ENCODE measurements around the gene AK8. TPM values are rescaled to one million over a fixed set of nuclear protein-coding genes. Genes with fewer than 3 reads are reported as not detected.

AK8 gene
- polyA plus RNA-seq, 5 donors: 1.4 to 4.6 (median 3.5) TPM

DNA sequence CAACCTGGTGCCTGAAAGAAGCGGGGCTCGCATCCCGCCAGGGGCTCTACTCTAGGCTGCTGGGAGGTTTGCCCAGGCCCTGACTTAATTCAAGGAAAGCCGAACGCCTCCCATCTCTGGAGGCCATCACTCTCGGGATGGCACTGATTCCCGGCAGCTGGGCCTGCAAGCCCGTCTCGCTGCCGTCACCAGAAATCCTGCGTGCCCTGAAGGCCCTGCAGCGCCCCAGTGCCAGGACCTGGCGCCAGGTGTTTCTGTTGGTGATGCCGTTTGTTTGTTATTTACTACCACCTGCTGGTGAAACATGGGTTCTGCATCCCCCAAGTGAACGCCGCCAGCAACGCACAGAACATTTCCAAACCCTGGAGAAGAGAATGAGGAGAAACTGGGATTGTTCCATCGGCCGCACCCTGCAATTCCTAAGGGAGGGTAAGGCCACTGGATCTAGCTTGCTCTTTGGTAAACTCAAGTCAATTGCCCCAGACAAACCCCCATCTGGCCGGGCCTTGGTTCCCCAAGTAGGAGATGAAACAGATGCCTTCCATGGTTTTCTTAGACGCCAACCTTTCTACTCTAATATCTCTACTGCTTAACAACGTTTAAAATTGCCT is 77.9 kb downstream of the AK8 start:
- DNase-seq: peak; percentile 54 to 72

DNA sequence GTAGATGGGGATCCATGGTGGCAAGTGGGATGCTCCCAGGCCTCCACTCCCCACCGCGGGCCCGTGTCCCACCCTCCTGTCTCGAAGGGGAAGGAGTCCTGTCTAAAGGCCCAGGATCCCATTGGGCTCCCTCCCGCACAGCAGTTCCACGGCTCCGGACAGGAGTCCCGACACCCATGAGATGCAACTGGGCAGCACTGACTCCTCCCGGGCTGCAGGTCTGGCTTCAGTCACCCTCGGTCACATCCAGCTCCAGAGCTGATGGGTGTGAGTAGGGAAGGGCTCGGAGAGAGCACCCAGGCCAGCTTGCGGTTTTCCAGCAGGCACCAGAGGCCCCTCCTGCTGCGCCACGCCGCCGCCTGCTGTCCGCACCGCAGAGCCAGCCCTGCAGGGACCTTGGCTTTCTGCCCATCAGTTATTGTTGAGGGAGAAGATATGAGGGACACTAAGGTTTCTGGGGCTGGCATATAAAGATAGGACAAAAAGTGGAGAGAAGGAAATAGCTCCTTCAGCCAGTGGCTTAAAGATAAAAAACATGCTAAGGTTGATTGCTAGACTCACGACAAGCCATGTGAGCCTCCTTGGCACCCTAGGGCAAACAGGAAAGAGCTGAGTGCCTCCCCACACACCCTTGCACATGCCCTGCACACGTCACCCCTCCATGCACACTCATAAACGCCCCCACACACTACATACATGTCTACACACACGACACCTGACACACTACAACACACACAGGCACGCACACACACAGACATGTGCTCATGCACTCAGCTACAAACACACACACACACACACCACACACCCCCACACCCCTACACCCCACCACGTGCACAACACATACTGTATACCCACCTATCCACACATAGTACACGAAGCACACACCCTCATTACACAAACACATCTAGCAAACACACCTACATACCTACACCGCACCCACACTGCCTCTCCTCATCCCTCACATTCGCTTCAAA is 79.0 kb downstream of the AK8 start:
- DNase-seq: no peak

DNA sequence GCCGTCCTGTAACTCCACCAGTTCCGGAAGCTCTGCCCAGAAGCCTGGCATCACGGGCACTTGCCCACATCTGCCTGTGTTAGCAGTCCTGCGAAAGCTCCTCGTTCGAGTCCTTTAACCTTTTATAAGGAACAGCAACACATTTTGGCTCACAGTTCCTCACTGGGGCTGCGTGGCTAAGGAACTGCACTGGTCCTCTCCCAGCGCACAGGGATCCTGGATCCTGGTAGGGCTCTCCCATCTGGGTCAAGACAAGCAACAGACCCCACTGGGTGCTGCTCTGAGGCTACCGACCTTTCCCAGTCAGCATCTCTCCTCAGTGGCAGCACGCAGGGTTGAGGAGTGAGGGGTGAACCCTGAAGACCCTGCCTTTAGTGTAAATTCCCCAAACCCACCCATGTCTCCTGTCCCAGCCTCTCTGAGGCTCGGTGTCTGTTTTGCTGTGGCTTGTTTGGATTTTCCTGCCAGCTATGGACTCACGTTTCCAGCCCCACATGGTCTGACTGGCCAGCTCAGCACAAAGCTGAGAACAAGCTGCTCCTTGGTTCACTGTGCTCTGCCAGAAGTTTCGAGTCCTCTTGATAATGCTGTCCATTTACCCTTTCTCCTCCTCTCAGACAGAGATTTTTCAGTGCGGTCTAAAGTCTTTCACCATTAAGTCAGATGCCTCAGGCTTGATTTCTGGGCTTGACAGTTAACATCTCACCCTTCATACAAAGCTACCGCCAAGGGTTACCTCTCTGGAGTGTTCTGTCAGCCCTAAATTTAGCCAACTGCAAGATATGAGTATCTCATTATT is 80.0 kb downstream of the AK8 start:
- DNase-seq: no peak

DNA sequence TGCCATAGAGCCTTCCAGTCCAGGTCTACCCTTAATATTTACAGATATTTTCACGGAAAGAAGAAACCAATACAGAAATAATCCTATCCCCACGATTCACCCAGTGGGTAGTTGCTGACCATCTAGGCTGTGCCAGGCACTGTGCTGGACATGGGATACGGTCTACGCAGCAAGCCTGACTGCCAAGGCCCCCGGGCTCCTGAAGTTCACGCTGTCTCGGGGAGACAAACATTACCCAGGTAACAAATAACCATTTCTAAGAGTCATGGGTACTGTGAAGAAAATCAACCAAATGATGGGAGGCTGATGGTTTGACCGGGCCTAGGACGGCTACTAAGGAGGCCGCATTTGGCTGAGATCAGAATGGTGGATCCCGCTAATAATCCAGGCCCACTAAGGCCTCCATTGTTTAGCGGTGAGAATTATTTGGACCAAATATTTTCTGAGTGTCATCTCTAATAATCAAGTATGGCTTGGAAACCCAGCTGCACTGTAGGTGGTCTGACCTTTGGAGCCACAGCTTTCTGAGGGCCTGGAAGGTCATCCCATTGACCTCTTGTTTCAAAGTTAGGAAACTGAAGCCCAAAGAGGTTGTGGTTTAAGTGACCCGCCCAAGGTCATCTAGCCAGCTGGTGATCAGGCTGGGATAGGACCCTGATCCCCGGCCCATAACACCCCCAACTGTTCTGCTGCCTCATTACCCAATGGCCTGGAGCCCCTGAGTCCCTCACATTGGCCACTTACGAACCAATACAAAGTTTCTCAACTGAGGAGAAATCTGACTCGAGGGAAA is 82.4 kb downstream of the AK8 start:
- DNase-seq: no peak

DNA sequence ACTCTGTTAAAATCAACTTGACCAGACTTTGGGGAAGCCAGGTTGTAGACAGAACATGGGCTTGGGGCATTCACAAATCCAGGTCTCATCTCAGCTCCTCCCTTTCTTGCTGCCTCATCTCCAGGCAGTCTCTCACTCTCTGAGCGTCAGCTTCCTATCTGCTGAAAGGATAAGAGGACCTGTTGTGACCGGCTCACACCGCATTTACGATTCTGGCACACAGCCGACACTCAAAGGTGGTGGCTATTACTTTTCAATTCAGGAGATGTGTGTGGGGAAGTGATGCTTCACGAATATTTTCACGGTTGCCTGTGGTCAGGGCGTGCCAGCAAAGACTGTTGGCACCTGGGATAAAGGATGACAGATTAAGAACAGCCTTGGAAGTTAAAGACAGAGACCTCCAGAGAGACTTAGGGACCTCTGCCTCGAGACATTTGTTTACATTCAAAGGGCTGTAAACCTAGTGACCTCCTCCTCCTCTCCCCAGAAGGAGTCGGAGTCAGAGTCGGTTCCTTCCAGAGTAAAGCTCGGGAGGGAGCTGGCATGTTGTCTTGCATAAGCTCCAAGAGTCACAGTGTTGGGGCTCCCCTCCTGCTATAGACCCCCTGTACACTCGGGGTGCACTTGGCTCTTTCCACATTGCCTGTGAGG is 83.2 kb downstream of the AK8 start:
- DNase-seq: no peak

DNA sequence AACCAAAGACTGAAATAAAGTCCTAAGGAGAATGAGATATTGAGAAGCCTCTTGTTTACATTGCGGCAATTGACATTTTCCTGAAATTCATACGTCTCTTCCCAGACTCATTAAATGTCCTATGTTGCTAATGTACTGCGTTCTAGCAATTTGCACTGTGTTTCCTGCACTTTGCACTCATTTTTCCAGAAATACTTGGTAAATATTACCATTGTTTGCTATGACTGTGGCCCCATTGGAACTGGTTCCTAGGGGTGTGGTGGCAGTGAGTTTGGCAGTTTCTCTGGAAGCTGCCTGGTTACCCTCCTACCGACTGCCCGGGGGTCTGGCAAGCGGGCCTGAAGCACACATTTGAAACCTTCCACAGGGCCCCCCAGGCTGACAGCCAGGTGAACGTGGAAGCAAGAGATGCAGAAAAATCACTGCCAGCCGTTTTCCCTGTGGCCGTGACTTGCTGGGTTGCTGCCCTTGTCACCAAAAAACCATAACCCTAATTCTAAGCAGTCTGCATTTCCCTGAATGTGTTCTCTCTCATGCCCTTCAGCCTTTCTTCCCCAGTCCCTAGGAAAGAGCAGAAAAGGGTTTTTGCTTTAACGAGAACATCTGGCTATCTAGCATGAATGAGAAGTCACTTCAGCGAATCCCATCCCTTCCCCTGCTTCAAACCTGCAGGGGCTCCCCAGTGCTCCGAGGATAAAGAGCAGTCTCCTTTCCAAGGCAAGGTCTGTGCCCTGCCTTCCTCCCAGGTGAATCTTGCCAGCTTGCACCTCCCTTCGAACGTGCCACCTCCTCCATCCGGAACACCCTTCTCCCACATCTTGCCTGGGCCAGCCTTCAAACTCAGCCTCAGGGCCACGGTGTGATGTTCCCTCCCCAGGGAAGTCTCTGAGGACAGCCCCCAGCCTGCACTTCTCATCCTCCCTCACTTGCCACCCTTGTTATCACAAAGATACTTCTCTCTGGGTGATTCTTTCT is 84.2 kb downstream of the AK8 start:
- DNase-seq: no peak

DNA sequence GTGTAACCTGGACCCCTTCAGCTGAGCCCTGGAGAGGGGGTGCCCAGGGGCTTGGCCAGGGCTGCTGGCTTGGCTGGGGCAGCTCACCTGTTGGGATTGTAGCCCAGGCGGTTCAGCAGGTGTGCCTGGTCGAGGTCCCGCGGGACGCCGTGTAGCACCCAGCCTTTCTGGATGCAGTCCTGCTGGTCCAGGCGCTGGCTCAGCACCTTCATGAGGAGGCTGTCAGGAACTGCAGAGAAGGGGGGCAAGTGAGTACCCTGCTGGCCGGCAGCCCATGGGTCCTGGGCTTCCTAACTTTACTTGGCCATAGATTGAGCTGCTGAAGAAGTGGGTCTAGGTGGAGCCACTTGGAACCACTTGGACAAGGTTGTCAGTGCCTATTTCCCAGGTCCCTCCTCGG is 85.5 kb downstream of the AK8 start:
- no peak for DNase-seq

DNA sequence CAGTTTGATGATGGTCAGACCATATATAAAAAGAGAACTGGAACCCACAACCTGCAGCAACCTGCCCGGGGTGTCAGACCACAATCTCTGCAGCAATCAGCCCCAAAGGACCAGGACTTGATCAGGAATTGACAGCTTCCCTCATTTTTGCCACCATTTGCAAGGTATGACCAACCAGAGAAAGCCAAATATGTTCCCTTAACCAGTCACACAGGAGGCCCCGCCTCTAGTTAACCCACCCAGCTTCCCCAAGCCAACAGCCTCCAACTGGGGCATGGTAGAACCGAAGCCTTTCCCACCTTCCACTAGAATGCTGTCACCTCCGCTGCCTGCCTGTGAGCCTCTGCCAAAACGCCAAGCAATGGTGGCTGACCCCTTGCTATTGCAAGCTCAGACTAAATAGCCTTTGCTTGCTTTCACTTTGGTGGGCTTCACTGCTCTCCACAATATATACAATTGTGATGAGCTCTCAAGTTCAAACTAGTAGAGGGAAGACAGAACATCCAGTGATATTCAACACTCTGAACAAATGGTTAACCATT is 86.3 kb downstream of the AK8 start:
- DNase-seq: no peak

DNA sequence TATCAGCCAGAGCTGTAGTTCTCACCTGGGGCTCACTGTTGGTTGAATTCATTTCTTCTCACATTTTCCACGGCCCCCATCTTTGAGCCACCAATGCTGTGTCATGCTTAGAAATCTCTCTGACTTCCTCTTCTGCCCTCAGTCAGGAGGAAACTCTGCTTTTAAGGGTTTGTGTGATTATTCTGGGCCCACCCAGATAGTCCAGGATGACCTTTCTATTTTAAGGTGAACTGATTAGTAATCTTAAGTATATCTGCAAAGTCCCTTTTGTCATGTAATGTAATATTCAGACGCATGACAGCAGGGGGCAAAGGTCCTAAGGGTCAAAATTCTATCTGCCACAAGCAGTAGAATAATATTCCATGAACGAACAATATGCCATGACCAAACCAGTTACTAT is 88.4 kb downstream of the AK8 start:
- DNase-seq: no peak

DNA sequence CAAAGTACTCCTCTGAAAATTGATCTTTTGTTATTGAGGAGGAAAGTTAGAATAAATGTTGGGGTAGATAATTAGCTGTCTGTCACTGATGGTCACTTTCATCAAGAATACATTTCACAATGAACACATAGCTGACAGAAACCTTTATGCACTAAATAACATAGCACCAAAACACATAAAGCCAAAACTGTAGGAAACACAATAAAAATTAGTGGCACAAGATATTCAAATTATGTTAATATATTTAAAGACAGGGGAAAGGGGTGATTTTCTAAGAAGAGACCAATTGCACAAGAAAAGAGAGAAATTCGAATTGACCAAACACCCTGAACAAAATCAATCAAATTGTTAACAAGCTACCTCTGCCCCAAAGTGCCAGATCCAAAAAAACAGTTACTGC is 89.7 kb downstream of the AK8 start:
- no peak for DNase-seq

DNA sequence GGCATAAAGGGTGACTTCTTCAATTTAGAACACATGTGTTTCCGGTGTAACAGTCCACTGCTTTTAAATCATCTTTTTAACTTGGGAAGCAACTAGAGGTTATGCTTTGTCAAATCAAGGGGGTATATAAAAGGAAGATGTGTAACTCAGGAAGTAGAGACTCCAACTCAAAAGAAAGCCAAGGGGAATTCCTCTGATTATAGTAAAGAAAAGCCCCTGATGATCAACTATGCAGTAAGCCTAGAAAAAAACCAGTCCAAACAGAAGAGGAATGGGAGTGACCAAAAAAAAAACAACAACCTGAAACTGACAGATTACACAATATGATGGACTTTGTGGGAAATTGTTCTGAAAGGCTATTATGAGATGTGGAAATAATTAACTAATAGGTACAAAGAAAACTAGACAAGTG is 90.3 kb downstream of the AK8 start:
- DNase-seq: no peak

DNA sequence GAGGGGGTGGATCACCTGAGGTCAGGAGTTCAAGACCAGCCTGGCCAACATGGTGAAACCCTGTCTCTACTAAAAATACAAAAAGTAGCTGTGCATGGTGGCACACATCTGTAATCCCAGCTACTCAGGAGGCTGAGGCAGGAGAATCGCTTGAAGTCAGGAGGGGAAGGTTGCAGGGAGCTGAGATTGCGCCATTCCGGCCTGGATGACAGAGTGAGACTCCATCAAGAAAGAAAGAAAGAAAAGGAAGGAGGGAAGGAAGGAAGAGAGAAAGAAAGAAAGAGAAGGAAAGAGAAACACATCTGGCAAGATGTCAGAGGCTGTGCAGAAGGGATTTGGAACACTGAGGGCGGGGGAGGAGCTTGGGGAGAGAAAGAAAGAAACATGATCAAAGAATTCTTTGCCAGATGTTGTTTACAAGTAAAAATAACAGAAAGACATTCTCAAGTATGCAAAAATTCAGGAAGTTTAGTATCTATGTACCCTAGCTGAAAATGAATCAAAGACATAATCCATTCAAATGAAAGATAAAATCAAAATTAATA is 93.7 kb downstream of the AK8 start:
- DNase-seq: no peak

DNA sequence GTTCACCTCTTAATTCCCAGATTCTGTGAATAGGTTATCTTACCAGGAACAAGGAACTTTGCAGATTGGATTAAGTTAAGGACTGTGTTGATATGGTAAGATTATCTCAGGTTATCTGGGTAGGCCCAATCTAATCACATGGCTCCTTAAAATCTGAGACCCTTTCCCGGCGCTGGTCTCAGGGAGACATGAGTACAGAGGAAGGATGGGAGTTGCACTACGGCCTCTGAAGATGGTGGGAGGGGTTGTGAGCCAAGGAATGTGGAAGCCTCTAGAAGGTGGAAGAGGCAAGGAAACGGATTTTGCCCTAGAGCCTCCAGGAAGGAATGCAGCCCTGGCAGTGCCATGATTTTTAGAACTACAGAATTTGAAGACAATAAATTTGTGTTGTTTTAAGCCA is 95.1 kb downstream of the AK8 start:
- DNase-seq: no peak

DNA sequence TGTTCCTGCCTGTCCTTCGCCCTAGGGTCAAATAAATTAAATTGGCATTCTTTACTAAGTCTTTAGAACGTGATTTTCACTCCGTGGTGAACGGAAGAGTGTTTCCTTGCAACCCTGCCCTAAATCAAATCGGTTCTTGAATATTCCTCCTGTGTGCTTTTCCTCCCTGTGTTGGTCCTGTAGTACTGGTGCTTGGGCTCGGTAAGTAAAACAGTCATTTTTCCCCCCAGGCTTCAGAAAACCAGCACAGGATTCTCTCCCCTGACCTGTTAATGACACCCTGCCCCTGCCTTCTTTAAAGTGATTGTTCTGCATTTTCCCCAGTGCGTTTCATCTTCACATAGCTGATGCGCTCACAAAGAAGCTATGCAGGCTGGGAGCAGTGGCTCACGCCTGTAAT is 96.0 kb downstream of the AK8 start:
- no peak for DNase-seq

DNA sequence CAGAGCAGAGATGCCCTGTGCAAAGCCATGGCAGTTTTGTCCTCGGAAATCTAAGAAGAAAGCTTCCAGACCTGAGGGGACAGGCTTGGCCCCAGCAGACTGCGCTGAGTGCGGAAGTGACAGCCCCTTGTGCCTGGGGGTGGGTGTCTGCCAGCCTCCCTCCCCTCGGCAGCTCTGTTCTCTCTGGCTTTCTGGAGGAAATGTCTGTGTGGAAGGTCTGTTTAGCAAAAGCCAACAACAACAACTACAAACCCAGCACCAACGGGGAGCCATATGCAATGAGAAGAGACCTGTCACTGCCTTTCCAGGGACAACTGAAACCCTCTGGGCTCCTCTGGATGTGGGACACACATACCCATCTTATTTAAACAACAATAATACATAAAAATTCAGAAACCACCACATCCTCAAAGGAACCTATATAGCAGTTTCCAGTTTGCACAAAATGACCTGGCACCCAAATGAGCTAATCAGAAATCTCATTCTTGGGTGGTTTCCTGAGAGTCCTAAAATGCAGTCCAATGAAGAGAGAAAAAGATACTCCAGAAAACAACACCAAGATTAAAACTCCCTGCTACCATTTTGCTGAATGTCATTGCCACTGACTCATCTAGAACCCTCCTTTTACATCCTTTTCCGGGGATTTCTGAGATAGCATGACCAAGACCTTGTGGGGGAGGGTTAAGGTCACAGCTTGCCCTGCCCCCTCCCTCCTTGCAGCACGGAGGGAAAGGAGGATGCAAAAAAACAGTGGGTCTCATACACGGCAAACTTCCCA is 97.7 kb downstream of the AK8 start:
- no peak for DNase-seq

DNA sequence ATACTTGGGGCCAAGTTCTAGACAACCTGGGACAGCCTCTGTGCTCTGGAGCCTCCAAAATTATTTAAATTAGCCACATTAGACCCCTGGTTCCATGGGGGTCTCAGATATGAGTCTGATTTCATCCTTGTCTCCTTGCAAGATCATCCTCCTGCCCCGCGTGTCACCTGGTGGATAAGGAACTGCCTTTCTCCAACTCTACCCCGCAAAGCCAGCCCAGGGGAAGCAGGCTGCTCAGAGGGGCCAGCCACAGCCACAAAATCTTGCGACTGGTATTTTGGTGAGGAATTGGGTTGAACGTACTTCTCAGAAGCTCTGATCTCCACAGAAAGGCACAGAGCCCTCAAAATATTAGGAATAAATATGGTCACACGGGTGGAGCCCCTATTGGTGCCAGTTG is 101.2 kb downstream of the AK8 start:
- no peak for DNase-seq

DNA sequence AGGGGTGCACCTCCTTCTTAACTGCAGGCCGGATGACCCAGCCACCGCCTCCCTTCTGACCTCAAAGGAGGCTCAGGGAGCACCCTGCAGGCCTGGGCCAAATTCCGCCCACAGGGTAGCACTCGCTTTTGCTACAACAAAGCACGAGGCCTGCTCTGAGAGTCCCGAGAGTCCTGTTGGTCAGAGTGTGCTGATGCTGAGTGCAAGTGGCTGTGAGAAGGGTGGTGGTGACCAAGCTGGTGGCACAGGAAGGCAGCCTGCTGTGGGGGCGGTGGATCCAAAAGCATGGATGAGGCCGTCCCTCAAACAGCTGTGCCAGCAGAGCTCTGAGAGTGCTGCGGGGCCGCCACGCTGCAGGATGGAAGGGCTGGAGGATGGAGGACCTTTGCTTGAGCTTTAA is 101.8 kb downstream of the AK8 start:
- no peak for DNase-seq

DNA sequence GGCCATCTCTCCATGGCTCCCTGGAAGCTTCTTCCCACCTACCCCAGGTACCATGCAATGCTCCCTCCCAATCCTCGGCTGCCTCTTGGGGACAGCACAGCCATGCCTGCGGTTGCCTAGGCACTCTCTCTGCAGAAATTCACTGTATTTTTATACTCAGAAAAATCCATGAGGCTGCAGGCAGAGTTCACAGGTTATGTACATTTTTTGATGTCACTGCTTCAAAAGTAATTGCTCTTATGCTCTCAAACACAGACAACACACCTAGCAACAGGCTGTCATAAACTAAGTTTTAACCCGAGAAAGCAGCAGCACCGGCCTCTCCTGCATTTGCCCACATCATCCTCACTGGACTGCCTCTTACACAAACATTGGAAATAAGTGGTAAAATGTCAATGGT is 102.4 kb downstream of the AK8 start:
- no peak for DNase-seq

DNA sequence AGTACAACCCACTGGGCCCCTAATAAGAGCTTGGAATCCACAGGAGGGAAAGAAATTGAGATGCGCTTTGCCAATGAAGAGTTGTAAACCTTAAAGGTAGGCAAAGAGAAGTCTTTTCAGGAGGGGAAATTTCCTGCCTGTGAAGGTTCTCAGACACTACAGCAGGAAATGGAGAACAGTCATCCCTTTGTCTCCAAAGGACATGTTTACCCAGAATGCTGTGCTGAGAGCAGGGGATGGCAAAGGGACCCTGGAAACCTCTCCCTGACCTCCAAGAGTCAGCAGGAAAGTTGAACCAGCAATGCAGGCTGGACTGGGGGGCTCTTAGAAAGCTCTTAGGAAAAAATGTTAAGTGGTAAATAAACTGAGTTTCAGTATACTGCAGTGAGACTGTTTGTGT is 103.2 kb downstream of the AK8 start:
- DNase-seq: no peak
